HepG2 (cell line): ENCODE results near the gene HIPK4. TPM values are rescaled to one million over a fixed set of nuclear protein-coding genes. Genes with fewer than 3 reads are reported as not detected.

ENCODE experiments used
- ATAC-seq: fragments of 200-7000 bp; cut with Tn5 transposase; 3 replicates; pipeline ENCODE4 v1.9.1; 2020; ENCODE audit warnings: mild to moderate bottlenecking, moderate library complexity
- BruUV-seq: library from RNA; stranded (reverse); fragments of 400-500 nt; replicated peaks from 2 replicates; lab custom pipeline; 2021; lab: Mats Ljungman, UMichigan
- CTCF ChIA-PET: fragments of 300-600 bp; formaldehyde crosslinking; extraction: SDS; loops from one replicate; lab custom pipeline; 2021; ENCODE audit warnings: low total read pairs, inconsistent platforms, low intra/inter-chr PET ratio; lab: Yijun Ruan, JAX
- POLR2A ChIA-PET: fragments of 350-600 bp; sonication (Branson Sonifier 250); formaldehyde crosslinking; loops from one replicate; lab custom pipeline; 2020; ENCODE audit warnings: antibody characterized with exemption, inconsistent platforms; lab: Yijun Ruan, JAX
- DNase-seq: peaks from one replicate; pipeline ENCODE4 v3.0.0-alpha.2; 2015; ENCODE audit warnings: low spot score
- FAIRE-seq: peaks from 3 replicates; lab custom pipeline; 2011; peaks lifted over from hg19 to GRCh38; lab: Jason Lieb, UNC
- H2AFZ ChIP-seq: one replicate; pipeline ENCODE4 v1.6.1; 2011; ENCODE audit warnings: low read length, inconsistent platforms
- H3K27ac ChIP-seq: fragments of 300-600 bp; 3 replicates; pipeline ENCODE4 v1.8.0; 2011; ENCODE audit warnings: mixed run types, mild to moderate bottlenecking, mixed read lengths, low read length, inconsistent platforms; ENCODE audit not compliant: insufficient read depth; ENCODE audit errors: extremely low read length
- H3K27me3 ChIP-seq, 2 experiments: fragments of 200-600 bp in 1 of 2; 2 replicates in 1 of 2; 3 replicates in 1 of 2; pipeline versions ENCODE4 v1.6.0 to v1.8.0; 2011; ENCODE audit warnings: low read length in 2 of 2, mild to moderate bottlenecking in 2 of 2, moderate library complexity in 2 of 2, inconsistent platforms in 1 of 2; ENCODE audit not compliant: insufficient read depth in 2 of 2, control insufficient read depth in 1 of 2
- H3K36me3 ChIP-seq, 2 experiments: fragments of 200-600 bp in 1 of 2; replicated peaks in 1 of 2; 2 replicates in 1 of 2; 3 replicates in 1 of 2; pipeline versions ENCODE4 v1.5.1 to v1.8.0; 2011; ENCODE audit warnings: low read length in 2 of 2, inconsistent platforms in 1 of 2; ENCODE audit not compliant: insufficient read depth in 2 of 2, control insufficient read depth in 1 of 2
- H3K4me1 ChIP-seq: 2 replicates; pipeline ENCODE4 v1.5.1; 2012; ENCODE audit warnings: low read length, inconsistent platforms; ENCODE audit not compliant: insufficient read depth
- H3K4me2 ChIP-seq: 2 replicates; pipeline ENCODE4 v1.6.0; 2011; ENCODE audit warnings: low read depth, low read length, inconsistent platforms
- H3K4me3 ChIP-seq, 3 experiments: fragments of 200-600 bp in 1 of 3; sonication (generic), shearing (Covaris generic) in 1 of 3; replicated peaks in 1 of 3; 2 replicates each; pipeline ENCODE4 v1.5.1; 2011 to 2016; ENCODE audit warnings: low read length in 3 of 3, inconsistent platforms in 2 of 3, low read depth in 2 of 3, mild to moderate bottlenecking in 2 of 3, control low read depth in 1 of 3, mixed read lengths in 1 of 3; ENCODE audit not compliant: insufficient read depth in 1 of 3
- H3K79me2 ChIP-seq: one replicate; pipeline ENCODE4 v1.6.1; 2011; ENCODE audit warnings: low read length, inconsistent platforms; ENCODE audit not compliant: insufficient read depth
- H3K9ac ChIP-seq: 2 replicates; pipeline ENCODE4 v1.6.0; 2011; ENCODE audit warnings: mild to moderate bottlenecking, low read depth, low read length, inconsistent platforms; ENCODE audit not compliant: insufficient read depth
- H3K9me3 ChIP-seq: 2 replicates; pipeline ENCODE4 v1.5.1; 2012; ENCODE audit warnings: mild to moderate bottlenecking, low read length
- H4K20me1 ChIP-seq: 2 replicates; pipeline ENCODE4 v1.6.0; 2011; ENCODE audit warnings: inconsistent platforms, mild to moderate bottlenecking, low read length, moderate library complexity; ENCODE audit not compliant: insufficient read depth
- MXD4 ChIP-seq: IDR thresholded peaks from 2 replicates; pipeline ENCODE4 v1.6.1; 2016; ENCODE audit warnings: mild to moderate bottlenecking, missing biosample characterization, missing genetic modification reagents
- NCOA2 ChIP-seq: sonication (generic); formaldehyde crosslinking; IDR thresholded peaks from 2 replicates; pipeline ENCODE4 v1.8.0; 2022; ENCODE audit warnings: inconsistent platforms
- NFYB ChIP-seq: sonication (generic); formaldehyde crosslinking; IDR thresholded peaks from 2 replicates; pipeline ENCODE4 v1.4.0; 2020; ENCODE audit warnings: missing genetic modification reagents
- SP5 ChIP-seq: IDR thresholded peaks from 2 replicates; pipeline ENCODE4 v1.6.1; 2016; ENCODE audit warnings: low read depth, borderline replicate concordance
- ZFP36 ChIP-seq: fragments of 150-350 bp; IDR thresholded peaks from 2 replicates; pipeline ENCODE4 v1.6.1; 2018; ENCODE audit warnings: borderline replicate concordance, low read length, low read depth; ENCODE audit not compliant: partially characterized antibody
- ZMYM3 ChIP-seq: sonication (generic); formaldehyde crosslinking; IDR thresholded peaks from 2 replicates; pipeline ENCODE4 v1.5.1; 2020; ENCODE audit warnings: mild to moderate bottlenecking, missing genetic modification reagents
- WGBS: methylation state at CpG from one replicate; pipeline ENCODE4 v1.1.6; 2017; ENCODE audit warnings: low lambda C conversion rate; 5-methylcytosine and 5-hydroxymethylcytosine counted together
- in situ Hi-C: cut with HindIII; loops from 2 replicates; pipeline ENCODE4 v1.10.0; 2017; ENCODE audit warnings: low pct_unique_long_range_greater_than_20kb; ENCODE audit not compliant: extremely low pct_ligation_motif_present
- intact Hi-C: fragments of 100-400 bp; cut with micrococcal nuclease; formaldehyde crosslinking; loops from one replicate; pipeline ENCODE4 v1.10.0; 2022; ENCODE audit not compliant: unreplicated experiment
- polyA plus RNA-seq, 8 experiments: library from polyadenylated mRNA; depleted of rRNA in 3 of 8; stranded (reverse) in 7 of 8; unstranded in 1 of 8; fragments of >200 nt; fragmentation: Illumina TruSeq in 4 of 8; extraction: Trizol in 4 of 8; gene quantifications; 2 replicates each; pipeline versions ENCODE4 v1.2.1 to v1.2.3, GENCODE V29; 2011 to 2016; ENCODE audit warnings: low read depth in 4 of 8, missing spikeins in 1 of 8, mixed read lengths in 1 of 8; ENCODE audit not compliant: insufficient read depth in 1 of 8
- total RNA-seq, 5 experiments: library from RNA; depleted of rRNA; stranded (reverse); fragments of >200 nt; fragmentation: Illumina TruSeq; extraction: Trizol; gene quantifications; 2 replicates each; pipeline ENCODE4 v1.2.3, GENCODE V29; 2016; ENCODE audit warnings: low read depth in 1 of 5
- TF ChIP-seq, protein P1 (sequence below): sonication (generic); formaldehyde crosslinking; IDR thresholded peaks from 2 replicates; pipeline ENCODE4 v1.9.0; 2021; ENCODE audit warnings: missing genetic modification reagents, mild to moderate bottlenecking, borderline replicate concordance

The HIPK4 gene
- total and polyA plus RNA-seq, 2 of the 13 experiments (the other 11 are each of a cell fraction or from before 2014, with no cell fraction given), result 0.03 TPM; not detected in 1

DNA sequence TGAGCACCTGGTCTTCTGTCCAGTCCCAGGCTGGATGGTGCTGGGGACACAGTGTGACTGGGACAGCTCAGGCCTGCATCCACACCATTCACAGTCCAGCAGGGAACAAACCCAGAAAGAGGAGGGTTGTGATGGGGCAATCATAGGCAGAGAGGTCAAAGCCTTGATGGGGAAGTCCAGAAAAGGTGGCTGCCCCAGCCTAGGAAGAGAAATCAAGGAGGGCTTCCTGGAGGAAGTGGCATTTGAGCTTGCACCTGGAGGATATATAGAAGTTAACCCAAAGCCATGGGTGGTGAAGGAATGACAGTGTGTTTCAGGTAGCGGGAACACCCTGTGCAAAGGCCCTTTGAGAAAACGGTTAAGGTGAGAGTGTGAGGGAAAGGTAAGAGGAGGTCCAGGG, 25.8 kb upstream of the HIPK4 start:
- TF ChIP-seq MXD4 (no peak), ZFP36 (peak; percentile 96), NCOA2 (CRISPR knock-in tag) (no peak), NFYB (CRISPR knock-in tag) (no peak), ZMYM3 (CRISPR knock-in tag) (0 out of 2 replicates have a peak, but pooled peaks have one; percentile 42), SP5 (CRISPR knock-in tag) (no peak)
- TF ChIP-seq, protein P1, sequence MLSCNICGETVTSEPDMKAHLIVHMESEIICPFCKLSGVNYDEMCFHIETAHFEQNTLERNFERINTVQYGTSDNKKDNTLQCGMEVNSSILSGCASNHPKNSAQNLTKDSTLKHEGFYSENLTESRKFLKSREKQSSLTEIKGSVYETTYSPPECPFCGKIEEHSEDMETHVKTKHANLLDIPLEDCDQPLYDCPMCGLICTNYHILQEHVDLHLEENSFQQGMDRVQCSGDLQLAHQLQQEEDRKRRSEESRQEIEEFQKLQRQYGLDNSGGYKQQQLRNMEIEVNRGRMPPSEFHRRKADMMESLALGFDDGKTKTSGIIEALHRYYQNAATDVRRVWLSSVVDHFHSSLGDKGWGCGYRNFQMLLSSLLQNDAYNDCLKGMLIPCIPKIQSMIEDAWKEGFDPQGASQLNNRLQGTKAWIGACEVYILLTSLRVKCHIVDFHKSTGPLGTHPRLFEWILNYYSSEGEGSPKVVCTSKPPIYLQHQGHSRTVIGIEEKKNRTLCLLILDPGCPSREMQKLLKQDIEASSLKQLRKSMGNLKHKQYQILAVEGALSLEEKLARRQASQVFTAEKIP, result no peak
- no TSS peak for BruUV-seq
- ATAC-seq, result no peak
- no peaks in the 10 kb centered on the region for H3K79me2 ChIP-seq
- H4K20me1 ChIP-seq, result no peaks in the 10 kb centered on the region
- no peak for FAIRE-seq
- peaks cover 53% of the 10 kb centered on the region for H3K4me1 ChIP-seq
- DNase-seq, result no peak
- no peak overlapping the region for H2AFZ ChIP-seq
- no peak overlapping the region for H3K9ac ChIP-seq
- no peak overlapping the region for H3K4me3 ChIP-seq
- H3K27me3 ChIP-seq, result peaks cover 0 to 23% of the 10 kb centered on the region in 2 experiments; a peak in 3 of 5 replicates
- no peak overlapping the region for H3K27ac ChIP-seq
- intact Hi-C loops, result no loop called here
- H3K9me3 ChIP-seq, result no peaks in the 10 kb centered on the region
- ChIA-PET POLR2A (interaction anchor here (1.2 to 2.0 kb wide), 3 partner anchors 10 to 19 kb away, joined by 3 to 20 read pairs (median 4); partner anchors contain the start of gene SERTAD1), CTCF (no interaction called here)
- H3K4me2 ChIP-seq, result no peak overlapping the region; the same call in 1 of the 2 replicates
- 19% methylated on average over 2 of the region's 2 CpGs for WGBS
- no peaks in the 10 kb centered on the region for H3K36me3 ChIP-seq
- in situ Hi-C loops, result no loop called here
